ENCODE data around the gene HMGCLL1. TPM values are rescaled to one million over a fixed set of nuclear protein-coding genes. Genes with fewer than 3 reads are reported as not detected.

The HMGCLL1 gene
- total and polyA plus RNA-seq, 2 experiments from 2014 or later, result 3.0 to 4.8 TPM

- no peak overlapping the region for H3K27ac ChIP-seq
- no peak overlapping the region for H3K4me3 ChIP-seq
- no peak for TF ChIP-seq EZH2phosphoT487 (IDR thresholded peaks at IDR 0.05; ENCODE audit: low read depth, severe bottlenecking, unreplicated experiment)
- no peak for TF ChIP-seq EZH2 (IDR thresholded peaks at IDR 0.05; ENCODE audit: borderline replicate concordance)
- TF ChIP-seq CTCF (IDR thresholded peaks at IDR 0.05; ENCODE audit: poor library complexity), result no peak
- no peaks in the 10 kb centered on the region for H3K79me2 ChIP-seq
- no peak overlapping the region for H3K4me2 ChIP-seq
- no peaks in the 10 kb centered on the region for H3K9me3 ChIP-seq (ENCODE audit: low read depth)
- H3K36me3 ChIP-seq (replicated peaks; ENCODE audit: insufficient read depth, low read depth), result no peaks in the 10 kb centered on the region
- no peak for DNase-seq (ENCODE audit: low spot score)
- no peaks in the 10 kb centered on the region for H3K27me3 ChIP-seq
- H2AFZ ChIP-seq, result no peak overlapping the region
- 92% methylated on average over 3 of the region's 3 CpGs for WGBS (ENCODE audit: low lambda C conversion rate, missing lambda C conversion rate)
- H3K4me1 ChIP-seq (ENCODE audit: insufficient read depth), result peaks cover 9% of the 10 kb centered on the region
- H3K9me2 ChIP-seq (replicated peaks; ENCODE audit: insufficient read depth), result no peaks in the 10 kb centered on the region
- H4K20me1 ChIP-seq (ENCODE audit: insufficient read depth, poor library complexity, severe bottlenecking), result no peaks in the 10 kb centered on the region
Observed at GRCh38 chr6:55569638-55570037, 9.4 kb downstream of the HMGCLL1 start.

- H4K20me1 ChIP-seq (ENCODE audit: insufficient read depth, poor library complexity, severe bottlenecking), result no peaks in the 10 kb centered on the region
- no peaks in the 10 kb centered on the region for H3K36me3 ChIP-seq (replicated peaks; ENCODE audit: insufficient read depth, low read depth)
- no peaks in the 10 kb centered on the region for H3K9me3 ChIP-seq (ENCODE audit: low read depth)
- WGBS (ENCODE audit: low lambda C conversion rate, missing lambda C conversion rate), result 72% methylated on average over 1 of the region's 1 CpG
- H3K4me2 ChIP-seq, result peak overlapping the region; percentile 39
- H3K79me2 ChIP-seq, result no peaks in the 10 kb centered on the region
- DNase-seq (ENCODE audit: low spot score), result peak; percentile 19
- TF ChIP-seq EZH2 (IDR thresholded peaks at IDR 0.05; ENCODE audit: borderline replicate concordance) (no peak), EZH2phosphoT487 (IDR thresholded peaks at IDR 0.05; ENCODE audit: low read depth, severe bottlenecking, unreplicated experiment) (no peak), CTCF (IDR thresholded peaks at IDR 0.05; ENCODE audit: poor library complexity) (no peak)
- H3K27ac ChIP-seq, result peak overlapping the region; percentile 39
- no peak overlapping the region for H3K4me3 ChIP-seq
- H2AFZ ChIP-seq, result peak overlapping the region; percentile 6
- H3K4me1 ChIP-seq (ENCODE audit: insufficient read depth), result peaks cover 9% of the 10 kb centered on the region
- no peaks in the 10 kb centered on the region for H3K9me2 ChIP-seq (replicated peaks; ENCODE audit: insufficient read depth)
- H3K27me3 ChIP-seq, result no peaks in the 10 kb centered on the region
Observed at GRCh38 chr6:55568808-55569439, 10.1 kb downstream of the HMGCLL1 start.

GRCh38 chr6:55567558-55567957 is 11.4 kb downstream of the HMGCLL1 start:
- Histone ChIP-seq H3K79me2 (no peaks in the 10 kb centered on the region), H4K20me1 (ENCODE audit: insufficient read depth, poor library complexity, severe bottlenecking) (no peaks in the 10 kb centered on the region), H3K27ac (no peak overlapping the region), H3K36me3 (replicated peaks; ENCODE audit: insufficient read depth, low read depth) (no peaks in the 10 kb centered on the region), H3K4me3 (no peak overlapping the region), H2AFZ (no peak overlapping the region), H3K9me3 (ENCODE audit: low read depth) (no peaks in the 10 kb centered on the region), H3K4me2 (peak overlapping the region; percentile 38), H3K4me1 (ENCODE audit: insufficient read depth) (peaks cover 9% of the 10 kb centered on the region), H3K9me2 (replicated peaks; ENCODE audit: insufficient read depth) (no peaks in the 10 kb centered on the region), H3K27me3 (no peaks in the 10 kb centered on the region)
- WGBS (ENCODE audit: low lambda C conversion rate, missing lambda C conversion rate), result 53% methylated on average over 4 of the region's 4 CpGs
- DNase-seq (ENCODE audit: low spot score), result no peak
- TF ChIP-seq EZH2phosphoT487 (IDR thresholded peaks at IDR 0.05; ENCODE audit: low read depth, severe bottlenecking, unreplicated experiment) (no peak), EZH2 (IDR thresholded peaks at IDR 0.05; ENCODE audit: borderline replicate concordance) (no peak), CTCF (IDR thresholded peaks at IDR 0.05; ENCODE audit: poor library complexity) (no peak)
